Liver (tissue), 9 donors: Measurements from ENCODE around the gene PPP4R4. TPM values are rescaled to one million over a fixed set of nuclear protein-coding genes. Genes with fewer than 3 reads are reported as not detected.
"Not testable (repeated sequence)": the region's sequence is repeated elsewhere in the genome, so short reads cannot be mapped to it uniquely, and the experiment has no call there.

ENCODE experiments used
- DNase-seq: peaks from one replicate; pipeline ENCODE4 v3.0.0-alpha.2; 2017; ENCODE audit warnings: low spot score
- H3K27ac ChIP-seq, 2 donors: one replicate each; pipeline ENCODE4 v1.7.0; 2013; ENCODE audit warnings: inconsistent platforms in 2 of 2, low read length in 2 of 2, control low read depth in 1 of 2, low read depth in 1 of 2, mild to moderate bottlenecking in 1 of 2
- H3K27me3 ChIP-seq, 4 donors: one replicate each; pipeline versions ENCODE4 v1.6.1 to v1.7.0; 2013; ENCODE audit warnings: low read length in 3 of 4, inconsistent platforms in 1 of 4, mild to moderate bottlenecking in 1 of 4, moderate library complexity in 1 of 4; ENCODE audit not compliant: control insufficient read depth in 4 of 4, insufficient read depth in 4 of 4
- H3K36me3 ChIP-seq, 4 donors: one replicate each; pipeline versions ENCODE4 v1.6.1 to v1.7.0; 2013; ENCODE audit warnings: low read length in 3 of 4, mild to moderate bottlenecking in 3 of 4, low read depth in 1 of 4, moderate library complexity in 1 of 4; ENCODE audit not compliant: control insufficient read depth in 4 of 4, insufficient read depth in 3 of 4
- H3K4me1 ChIP-seq, 4 donors: one replicate each; pipeline versions ENCODE4 v1.6.1 to v1.7.0; 2013; ENCODE audit warnings: low read length in 3 of 4, mild to moderate bottlenecking in 3 of 4, moderate library complexity in 1 of 4; ENCODE audit not compliant: control insufficient read depth in 4 of 4, insufficient read depth in 4 of 4
- H3K4me3 ChIP-seq, 3 donors: one replicate each; pipeline versions ENCODE4 v1.6.1 to v1.7.0; 2013; ENCODE audit warnings: low read length in 3 of 3, control low read depth in 1 of 3, low read depth in 1 of 3, mild to moderate bottlenecking in 1 of 3
- H3K9ac ChIP-seq, 2 donors: one replicate each; pipeline ENCODE4 v1.7.0; 2013; ENCODE audit warnings: low read length in 2 of 2, mild to moderate bottlenecking in 2 of 2, moderate library complexity in 2 of 2, control low read depth in 1 of 2, low read depth in 1 of 2
- H3K9me3 ChIP-seq, 4 donors: one replicate each; pipeline versions ENCODE4 v1.6.1 to v1.7.0; 2013; ENCODE audit warnings: low read length in 3 of 4; ENCODE audit not compliant: control insufficient read depth in 4 of 4
- ATF3 ChIP-seq: IDR thresholded peaks from 2 replicates; pipeline ENCODE4 v1.6.1; 2016; ENCODE audit warnings: antibody characterized with exemption
- CTCF ChIP-seq: fragments of 150-350 bp; IDR thresholded peaks from 2 replicates; pipeline ENCODE4 v1.5.1; 2017; ENCODE audit warnings: improper control_type of control experiment, low read depth, low read length; ENCODE audit not compliant: missing input control
- EGR1 ChIP-seq, 2 donors: IDR thresholded peaks; 2 replicates each; pipeline ENCODE4 v1.6.1; 2016 to 2018; ENCODE audit warnings: antibody characterized with exemption in 2 of 2, low read depth in 2 of 2
- FOXA1 ChIP-seq: IDR thresholded peaks from 2 replicates; pipeline ENCODE4 v1.6.1; 2016; ENCODE audit warnings: antibody characterized with exemption
- GABPA ChIP-seq, 2 donors: IDR thresholded peaks in 1 of 2; conservative IDR thresholded peaks in 1 of 2; 2 replicates each; pipeline ENCODE4 v1.6.1; 2016; ENCODE audit warnings: antibody characterized with exemption in 2 of 2, mild to moderate bottlenecking in 1 of 2, moderate library complexity in 1 of 2
- HNF4A ChIP-seq, 2 donors: conservative IDR thresholded peaks; 2 replicates each; pipeline ENCODE4 v1.6.1; 2016; ENCODE audit warnings: antibody characterized with exemption in 2 of 2, mild to moderate bottlenecking in 2 of 2
- HNF4G ChIP-seq: IDR thresholded peaks from 2 replicates; pipeline ENCODE4 v1.6.1; 2016; ENCODE audit warnings: antibody characterized with exemption
- MAX ChIP-seq: IDR thresholded peaks from 2 replicates; pipeline ENCODE4 v1.6.1; 2016; ENCODE audit warnings: antibody characterized with exemption
- NR2F2 ChIP-seq: IDR thresholded peaks from 2 replicates; pipeline ENCODE4 v1.6.1; 2016; ENCODE audit warnings: antibody characterized with exemption
- RXRA ChIP-seq, 2 donors: IDR thresholded peaks; 2 replicates each; pipeline ENCODE4 v1.6.1; 2017 to 2018; ENCODE audit warnings: antibody characterized with exemption in 2 of 2, mild to moderate bottlenecking in 1 of 2
- TAF1 ChIP-seq: conservative IDR thresholded peaks from 2 replicates; pipeline ENCODE4 v1.6.1; 2016; ENCODE audit warnings: antibody characterized with exemption, mild to moderate bottlenecking
- YY1 ChIP-seq: IDR thresholded peaks from 2 replicates; pipeline ENCODE4 v1.6.1; 2016; ENCODE audit warnings: antibody characterized with exemption, mild to moderate bottlenecking
- ZBTB33 ChIP-seq: IDR thresholded peaks from 2 replicates; pipeline ENCODE4 v1.6.1; 2016; ENCODE audit warnings: antibody characterized with exemption
- WGBS: extraction: QIAGEN DNeasy Blood & Tissue Kit; methylation state at CpG from one replicate; pipeline ENCODE4 v1.1.7; 2013; 5-methylcytosine and 5-hydroxymethylcytosine counted together
- polyA plus RNA-seq, 2 donors: library from polyadenylated mRNA; stranded (reverse) in 1 of 2; unstranded in 1 of 2; fragments of 200-250 nt in 1 of 2; fragments of >200 nt in 1 of 2; fragmentation: Nextera tagmentation in 1 of 2; extraction: Ambion mirVana in 1 of 2; gene quantifications; one replicate each; pipeline versions ENCODE4 v1.2.1 to v1.2.3, GENCODE V29; 2013 to 2015
- total RNA-seq, 2 donors: library from RNA; depleted of rRNA; stranded (reverse); fragments of >200 nt; gene quantifications; one replicate each; pipeline ENCODE4 v1.2.3, GENCODE V29; 2014
- donor health status: healthy.
- donor health status: healthy.
- donor health status: healthy.
- donor health status: healthy.
- donor health status: healthy.

Gene PPP4R4
- total and polyA plus RNA-seq, 4 donors, result 0.52 to 2.4 (median 0.99) TPM

- TF ChIP-seq ZBTB33 (no peak), CTCF (no peak), MAX (no peak)
These were observed 70.1 kb downstream of the PPP4R4 start (continued) for GRCh38 chr14:94244182-94244581.

- not testable (repeated sequence) for DNase-seq, H3K4me1 ChIP-seq, H3K27ac ChIP-seq, H3K36me3 ChIP-seq, H3K9ac ChIP-seq, H3K9me3 ChIP-seq, H3K27me3 ChIP-seq, H3K4me3 ChIP-seq
- WGBS, result 72% methylated on average over 3 of the region's 3 CpGs
These were observed 90.1 kb downstream of the PPP4R4 start for GRCh38 chr14:94264195-94264594.

GRCh38 chr14:94267352-94267751 lies 93.2 kb downstream of the PPP4R4 start:
- 96% methylated on average over 1 of the region's 1 CpG for WGBS
- Histone ChIP-seq H3K4me1 (no peaks in the 10 kb centered on the region), H3K27ac (no peak overlapping the region), H3K9ac (no peak overlapping the region), H3K27me3 (no peaks in the 10 kb centered on the region), H3K36me3 (no peaks in the 10 kb centered on the region), H3K9me3 (no peaks in the 10 kb centered on the region), H3K4me3 (no peak overlapping the region)
- TF ChIP-seq TAF1 (no peak), GABPA (IDR thresholded peaks at IDR 0.05 in 1 of 2, conservative IDR thresholded peaks at IDR 0.05 in 1 of 2) (no peak), NR2F2 (no peak), EGR1 (IDR thresholded peaks at IDR 0.05; ENCODE audit: low read depth in 2 of 2) (no peak), HNF4A (conservative IDR thresholded peaks at IDR 0.05) (no peak), YY1 (no peak), MAX (no peak), HNF4G (no peak), RXRA (IDR thresholded peaks at IDR 0.05) (no peak), FOXA1 (no peak), ATF3 (no peak)
- DNase-seq, result no peak

- not testable (repeated sequence) for H3K36me3 ChIP-seq, DNase-seq
- WGBS, result 83% methylated on average over 7 of the region's 7 CpGs
These were observed 94.5 kb downstream of the PPP4R4 start for GRCh38 chr14:94268582-94268981.

More at GRCh38 chr14:94268582-94268981, 94.5 kb downstream of the PPP4R4 start:
- not testable (repeated sequence) for H3K4me3 ChIP-seq, H3K27ac ChIP-seq, H3K4me1 ChIP-seq, H3K27me3 ChIP-seq, H3K9ac ChIP-seq, H3K9me3 ChIP-seq
